ENCODE results near the gene ARMC9. TPM values are rescaled to one million over a fixed set of nuclear protein-coding genes. Genes with fewer than 3 reads are reported as not detected.

ARMC9 gene
- total RNA-seq, 2 donors from 2014 or later, result 41.7 to 51.5 TPM

DNA sequence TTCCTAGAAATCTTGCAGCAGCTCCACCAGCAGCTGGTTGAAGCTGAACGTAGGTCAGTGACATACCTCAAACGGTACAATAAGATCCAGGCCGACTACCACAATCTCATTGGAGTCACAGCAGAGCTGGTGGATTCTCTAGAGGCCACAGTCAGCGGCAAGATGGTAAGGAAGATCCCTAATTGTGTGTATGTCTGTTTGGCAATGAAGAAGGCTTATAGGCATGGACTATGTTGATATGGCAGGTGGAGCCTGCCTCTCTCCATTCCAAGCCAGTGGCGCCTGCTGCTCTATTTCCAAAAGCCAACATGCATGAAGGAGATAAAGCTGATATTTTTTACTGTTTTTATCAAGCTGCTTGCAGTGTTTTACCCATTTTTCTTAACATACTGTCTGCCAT is 36.8 kb downstream of the ARMC9 start:
- Histone ChIP-seq H3K9ac (ENCODE audit: extremely low read depth, low read length, poor library complexity, severe bottlenecking) (no peak overlapping the region), H3K4me1 (ENCODE audit: control insufficient read depth, insufficient read depth, low read length) (no peaks in the 10 kb centered on the region), H3K27me3 (ENCODE audit: control insufficient read depth, insufficient read depth, low read length, poor library complexity, severe bottlenecking) (no peaks in the 10 kb centered on the region), H3K4me3 (ENCODE audit: low read length) (no peak overlapping the region), H3K9me3 (ENCODE audit: control insufficient read depth, low read length) (no peaks in the 10 kb centered on the region), H3K36me3 (ENCODE audit: control insufficient read depth, insufficient read depth, low read length) (peaks cover 21% of the 10 kb centered on the region), H3K27ac (ENCODE audit: low read depth, low read length) (no peak overlapping the region)
- Mint-ChIP-seq H3K27ac (no peak overlapping the region), H3K4me1 (no peaks in the 10 kb centered on the region), H3K36me3 (ENCODE audit: low read depth) (peaks cover 37% of the 10 kb centered on the region), H3K27me3 (ENCODE audit: insufficient read depth) (no peaks in the 10 kb centered on the region), H3K4me3 (no peak overlapping the region), H3K9me3 (no peaks in the 10 kb centered on the region)
- TF ChIP-seq, protein P1, sequence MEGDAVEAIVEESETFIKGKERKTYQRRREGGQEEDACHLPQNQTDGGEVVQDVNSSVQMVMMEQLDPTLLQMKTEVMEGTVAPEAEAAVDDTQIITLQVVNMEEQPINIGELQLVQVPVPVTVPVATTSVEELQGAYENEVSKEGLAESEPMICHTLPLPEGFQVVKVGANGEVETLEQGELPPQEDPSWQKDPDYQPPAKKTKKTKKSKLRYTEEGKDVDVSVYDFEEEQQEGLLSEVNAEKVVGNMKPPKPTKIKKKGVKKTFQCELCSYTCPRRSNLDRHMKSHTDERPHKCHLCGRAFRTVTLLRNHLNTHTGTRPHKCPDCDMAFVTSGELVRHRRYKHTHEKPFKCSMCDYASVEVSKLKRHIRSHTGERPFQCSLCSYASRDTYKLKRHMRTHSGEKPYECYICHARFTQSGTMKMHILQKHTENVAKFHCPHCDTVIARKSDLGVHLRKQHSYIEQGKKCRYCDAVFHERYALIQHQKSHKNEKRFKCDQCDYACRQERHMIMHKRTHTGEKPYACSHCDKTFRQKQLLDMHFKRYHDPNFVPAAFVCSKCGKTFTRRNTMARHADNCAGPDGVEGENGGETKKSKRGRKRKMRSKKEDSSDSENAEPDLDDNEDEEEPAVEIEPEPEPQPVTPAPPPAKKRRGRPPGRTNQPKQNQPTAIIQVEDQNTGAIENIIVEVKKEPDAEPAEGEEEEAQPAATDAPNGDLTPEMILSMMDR (conservative IDR thresholded peaks at IDR 0.05), result no peak
- WGBS, 2 experiments (ENCODE audit: insufficient coverage in 1 of 2, insufficient read length in 1 of 2), result 93 to 98% methylated on average over 5 of the region's 5 CpGs
- DNase-seq, result no peak

DNA sequence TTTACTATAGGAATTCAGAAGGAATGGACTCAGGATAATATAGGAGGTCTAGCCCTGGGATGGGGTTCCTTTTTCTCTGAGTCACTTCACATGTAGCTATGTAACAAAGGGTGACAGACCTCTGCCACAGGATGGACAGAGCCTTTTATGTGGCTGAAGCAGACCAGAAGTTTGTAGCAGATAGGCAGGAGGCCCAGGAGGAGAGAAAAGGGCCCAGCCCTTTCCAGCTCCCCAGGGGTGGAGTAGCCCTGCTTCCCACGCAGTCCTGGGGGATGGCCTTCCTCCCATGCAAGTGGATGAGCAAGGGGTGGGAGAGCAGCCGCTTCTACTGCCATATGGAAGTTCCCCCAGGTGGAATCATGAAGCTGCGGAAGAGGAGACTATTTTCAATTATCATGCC is 40.3 kb downstream of the ARMC9 start:
- Mint-ChIP-seq H3K4me3 (no peak overlapping the region), H3K4me1 (no peaks in the 10 kb centered on the region), H3K9me3 (no peaks in the 10 kb centered on the region), H3K27me3 (ENCODE audit: insufficient read depth) (no peaks in the 10 kb centered on the region), H3K27ac (no peak overlapping the region), H3K36me3 (ENCODE audit: low read depth) (peaks cover 47% of the 10 kb centered on the region)
- no peaks in the 10 kb centered on the region for H3K4me1 ChIP-seq (ENCODE audit: control insufficient read depth, insufficient read depth, low read length)
- DNase-seq, result no peak
- H3K9ac ChIP-seq (ENCODE audit: extremely low read depth, low read length, poor library complexity, severe bottlenecking), result no peak overlapping the region
- peaks cover 35% of the 10 kb centered on the region for H3K36me3 ChIP-seq (ENCODE audit: control insufficient read depth, insufficient read depth, low read length)
- TF ChIP-seq, protein P1 (conservative IDR thresholded peaks at IDR 0.05), result no peak
- H3K4me3 ChIP-seq (ENCODE audit: low read length), result no peak overlapping the region
- H3K27me3 ChIP-seq (ENCODE audit: control insufficient read depth, insufficient read depth, low read length, poor library complexity, severe bottlenecking), result no peaks in the 10 kb centered on the region
- H3K9me3 ChIP-seq (ENCODE audit: control insufficient read depth, low read length), result no peaks in the 10 kb centered on the region
- no peak overlapping the region for H3K27ac ChIP-seq (ENCODE audit: low read depth, low read length)
- 94 to 97% methylated on average over 3 of the region's 3 CpGs for WGBS, 2 experiments (ENCODE audit: insufficient coverage in 1 of 2, insufficient read length in 1 of 2)

DNA sequence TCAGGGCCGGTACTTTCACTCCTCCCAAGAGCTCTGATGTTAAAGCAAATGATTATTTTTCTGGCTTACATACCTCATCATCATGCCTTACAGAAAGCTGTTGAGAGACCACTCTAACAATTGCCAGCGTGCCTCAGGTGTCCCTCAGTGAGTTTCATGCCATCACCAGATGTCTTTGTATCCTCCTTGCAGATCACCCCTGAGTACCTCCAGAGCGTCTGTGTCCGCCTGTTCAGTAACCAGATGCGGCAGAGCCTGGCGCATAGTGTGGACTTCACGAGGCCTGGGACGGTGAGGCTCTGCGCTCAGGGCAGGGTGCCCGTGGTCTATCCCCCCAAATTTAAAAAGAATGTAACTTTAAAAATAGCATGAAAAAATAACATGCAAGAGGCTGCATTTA is 41.3 kb downstream of the ARMC9 start:
- peaks cover 53% of the 10 kb centered on the region for H3K36me3 Mint-ChIP-seq (ENCODE audit: low read depth)
- 95 to 100% methylated on average over 7 to 10 of the region's 10 CpGs for WGBS, 2 experiments (ENCODE audit: insufficient coverage in 1 of 2, insufficient read length in 1 of 2)
- no peak overlapping the region for H3K9ac ChIP-seq (ENCODE audit: extremely low read depth, low read length, poor library complexity, severe bottlenecking)
- H3K9me3 ChIP-seq (ENCODE audit: control insufficient read depth, low read length), result no peaks in the 10 kb centered on the region
- no peak for DNase-seq
- H3K9me3 Mint-ChIP-seq, result no peaks in the 10 kb centered on the region
- H3K4me1 ChIP-seq (ENCODE audit: control insufficient read depth, insufficient read depth, low read length), result peaks cover 2% of the 10 kb centered on the region
- H3K27ac Mint-ChIP-seq, result no peak overlapping the region
- no peaks in the 10 kb centered on the region for H3K27me3 ChIP-seq (ENCODE audit: control insufficient read depth, insufficient read depth, low read length, poor library complexity, severe bottlenecking)
- H3K27ac ChIP-seq (ENCODE audit: low read depth, low read length), result no peak overlapping the region
- no peaks in the 10 kb centered on the region for H3K27me3 Mint-ChIP-seq (ENCODE audit: insufficient read depth)
- no peak overlapping the region for H3K4me3 Mint-ChIP-seq
- H3K36me3 ChIP-seq (ENCODE audit: control insufficient read depth, insufficient read depth, low read length), result peaks cover 36% of the 10 kb centered on the region
- H3K4me3 ChIP-seq (ENCODE audit: low read length), result no peak overlapping the region
- TF ChIP-seq, protein P1 (conservative IDR thresholded peaks at IDR 0.05), result no peak
- no peaks in the 10 kb centered on the region for H3K4me1 Mint-ChIP-seq
